NT2/D1 (cell line): ENCODE results near the gene TGFBR3.

Experiments used
- SUZ12 ChIP-seq: IDR thresholded peaks from 2 replicates; pipeline ENCODE4 v1.6.1; 2011; ENCODE audit not compliant: insufficient read length, insufficient read depth; ENCODE audit errors: extremely low read depth
- YY1 ChIP-seq: IDR thresholded peaks from 2 replicates; pipeline ENCODE4 v1.6.1; 2011; ENCODE audit not compliant: insufficient read length, insufficient read depth
- ZNF274 ChIP-seq: IDR thresholded peaks from 2 replicates; pipeline ENCODE4 v1.6.1; 2011; ENCODE audit warnings: mild to moderate bottlenecking, low read depth, low read length

GRCh38 chr1:91776068-91776794 lies 109.7 kb downstream of the TGFBR3 start:
- TF ChIP-seq SUZ12: no peak
- no peak for TF ChIP-seq ZNF274
- no peak for TF ChIP-seq YY1
